ENCODE results near the gene ABCA1. TPM values are rescaled to one million over a fixed set of nuclear protein-coding genes. Genes with fewer than 3 reads are reported as not detected.

ABCA1 gene
- total and polyA plus RNA-seq, 2 of the 4 experiments (the other 2 are of a cell fraction): 5.8 to 52.2 TPM

- H3K23ac ChIP-seq (ENCODE audit: low read depth, low read length): no peak overlapping the region
- H3K18ac ChIP-seq (ENCODE audit: low read depth, low read length): no peak overlapping the region
- H3K27ac ChIP-seq (ENCODE audit: insufficient read depth, low read length): no peak overlapping the region
- H2BK120ac ChIP-seq (ENCODE audit: low read depth, low read length): no peak overlapping the region
- intact Hi-C loops (cut with micrococcal nuclease): no loop called here
- no peak overlapping the region for H3K4ac ChIP-seq (ENCODE audit: low read depth, low read length)
- in situ Hi-C loops (cut with MboI; ENCODE audit: low sequenced_read_pairs): no loop called here
- no peak overlapping the region for H3K4me3 ChIP-seq (ENCODE audit: insufficient read depth, low read depth, low read length)
- H3K27me3 ChIP-seq (ENCODE audit: control insufficient read depth, insufficient read depth, low read length): no peaks in the 10 kb centered on the region
- no peak overlapping the region for H3K14ac ChIP-seq (replicated peaks; ENCODE audit: low read depth, low read length)
- CTCF ChIA-PET: interaction anchor here (0.5 kb wide), 1 partner anchor 15 kb away, joined by 5 read pairs; no protein-coding TSS in a partner anchor
- H4K91ac ChIP-seq (ENCODE audit: insufficient read depth, low read depth, low read length): no peak overlapping the region
- no TSS peak for BruUV-seq (replicated peaks)
- H3K4me2 ChIP-seq (ENCODE audit: low read depth, low read length): no peak overlapping the region
- no peak for TF ChIP-seq CEBPB (IDR thresholded peaks at IDR 0.05; ENCODE audit: low read depth, low read length)
- no peak for TF ChIP-seq FOS (IDR thresholded peaks at IDR 0.05; ENCODE audit: low read depth, low read length)
- H3K79me1 ChIP-seq (ENCODE audit: low read depth in 1 of 2, low read length in 2 of 2): no peaks in the 10 kb centered on the region
- H3K36me3 ChIP-seq (ENCODE audit: control insufficient read depth, insufficient read depth, low read length): peaks cover 59% of the 10 kb centered on the region
- no peak for DNase-seq
- no peaks in the 10 kb centered on the region for H3K9me3 ChIP-seq (ENCODE audit: control insufficient read depth, insufficient read depth, low read length)
- no peak overlapping the region for H2BK15ac ChIP-seq (ENCODE audit: low read depth, low read length)
- POLR2A ChIA-PET (ENCODE audit: unreplicated experiment): no interaction called here
- H2AK5ac ChIP-seq (ENCODE audit: low read depth, low read length): no peak overlapping the region
- H2BK20ac ChIP-seq (ENCODE audit: low read depth, low read length): no peak overlapping the region
- no peak overlapping the region for H3K56ac ChIP-seq (ENCODE audit: extremely low read depth, insufficient read depth, low read length)
- no peaks in the 10 kb centered on the region for H4K20me1 ChIP-seq (ENCODE audit: insufficient read depth, low read length)
- no peak for ATAC-seq (ENCODE audit: low read depth)
- H2BK5ac ChIP-seq (ENCODE audit: low read depth, low read length, poor library complexity, severe bottlenecking): no peak overlapping the region
- H3K4me1 ChIP-seq (ENCODE audit: control insufficient read depth, insufficient read depth, low read length): peaks cover 2% of the 10 kb centered on the region; the same call in 1 of the 2 replicates
- dilution Hi-C loops (cut with HindIII; ENCODE audit: low sequenced_read_pairs, unreplicated experiment): no loop called here
- H4K5ac ChIP-seq (ENCODE audit: low read depth, low read length): no peak overlapping the region
- H2AK9ac ChIP-seq (replicated peaks; ENCODE audit: low read depth, low read length, poor library complexity): no peak overlapping the region
- H4K8ac ChIP-seq (ENCODE audit: low read depth in 2 of 2, low read length in 2 of 2): no peak overlapping the region
- peaks cover 9% of the 10 kb centered on the region for H3K9me1 ChIP-seq (ENCODE audit: insufficient read depth, low read length)
- no peak overlapping the region for H3K9ac ChIP-seq (ENCODE audit: low read depth, low read length)
- WGBS, 2 experiments (ENCODE audit: extremely low coverage in 2 of 2, insufficient read length in 1 of 2): no CpG with 5 or more reads among the region's 2 CpGs
- H2AFZ ChIP-seq (replicated peaks; ENCODE audit: low read length, poor library complexity): no peak overlapping the region
These were observed 133.9 kb downstream of the ABCA1 start for GRCh38 chr9:104794070-104794469.
